Heart left ventricle (tissue), 13 donors: ENCODE data around the gene CYB5R4.

ENCODE experiments used
- CTCF ChIP-seq, 12 donors: fragments of 200-600 bp; sonication (generic) in 4 of 12; IDR thresholded peaks; one replicate each; pipeline versions ENCODE4 v1.5.0 to v1.8.0; 2018 to 2022; ENCODE audit warnings: antibody characterized with exemption in 12 of 12, mild to moderate bottlenecking in 5 of 12
- POLR2A ChIP-seq, 2 donors: fragments of 450-650 bp; IDR thresholded peaks; one replicate each; pipeline ENCODE4 v1.6.1; 2017; ENCODE audit warnings: antibody characterized with exemption in 2 of 2, mild to moderate bottlenecking in 2 of 2, moderate library complexity in 2 of 2
- donor health status: ischemic (EF 13 %, LVEDD 7.1; RV severe dilation, severe dysfunction).
- donor health status: DM: no; HTN: yes; CAD: no.
- donor health status: DM: no; HTN: no; CAD: no.
- donor health status: ischemic (EF 25% LVEDD 6.9; RV normal size, moderate dysfunction).
- donor health status: ischemic (EF 25% LVEDD 5.7; RV mildly dilated, moderate dysfunction).
- donor health status: ischemic (EF 35%, LVEDD 5.7; RV mildly dilated, moderate dysfunction).
- donor health status: nonischemic (EF 11% LVEDD 7.7; RV severe dilation, severe dysfunction).
- donor health status: DM: yes; HTN: yes; CAD: no.
- donor health status: PGD.
- donor health status: ischemic (EF 29% LVEDD 5.4; RV normal size, mild dysfunction).
- donor health status: nonischemic (EF 23%, LVEDD 6.1; RV moderate dilation, normal function).

- TF ChIP-seq CTCF (IDR thresholded peaks at IDR 0.05) (no peak), POLR2A (IDR thresholded peaks at IDR 0.05) (no peak)
These were observed 43.7 kb upstream of the CYB5R4 start for GRCh38 chr6:83815631-83816272.
